Breast epithelium (tissue), 4 donors: ENCODE measurements around the gene SPARC. TPM values are rescaled to one million over a fixed set of nuclear protein-coding genes. Genes with fewer than 3 reads are reported as not detected.

ENCODE experiments used
- DNase-seq, 2 donors: peaks; one replicate each; pipeline ENCODE4 v3.0.0-alpha.2; 2019; ENCODE audit warnings: low spot score in 2 of 2
- H3K27ac ChIP-seq, 2 donors: fragments of 200-600 bp; sonication (generic) in 1 of 2; one replicate each; pipeline ENCODE4 v1.5.1; 2016 to 2019; ENCODE audit warnings: mild to moderate bottlenecking in 1 of 2
- H3K27me3 ChIP-seq, 2 donors: fragments of 200-600 bp; sonication (generic) in 1 of 2; one replicate each; pipeline versions ENCODE4 v1.5.1 to v1.6.0; 2017 to 2019; ENCODE audit warnings: control low read depth in 1 of 2, mild to moderate bottlenecking in 1 of 2
- H3K36me3 ChIP-seq: fragments of 200-600 bp; one replicate; pipeline ENCODE4 v1.5.1; 2019
- H3K4me1 ChIP-seq, 2 donors: fragments of 200-600 bp; sonication (generic); one replicate each; pipeline ENCODE4 v1.5.1; 2016 to 2019; ENCODE audit warnings: control low read depth in 1 of 2
- H3K4me3 ChIP-seq, 3 donors: fragments of 200-600 bp; sonication (generic); 1 replicate in 2 of 3; 2 replicates in 1 of 3; pipeline ENCODE4 v1.5.1; 2016 to 2019; ENCODE audit warnings: mild to moderate bottlenecking in 3 of 3, moderate library complexity in 2 of 3
- H3K9me3 ChIP-seq, 2 donors: fragments of 200-600 bp; sonication (generic) in 1 of 2; one replicate each; pipeline ENCODE4 v1.5.1; 2016 to 2019; ENCODE audit warnings: control low read depth in 1 of 2
- POLR2A ChIP-seq: fragments of 450-650 bp; IDR thresholded peaks from one replicate; pipeline ENCODE4 v1.6.1; 2016; ENCODE audit warnings: antibody characterized with exemption, mild to moderate bottlenecking, moderate library complexity
- POLR2AphosphoS5 ChIP-seq, 3 donors: sonication (generic); formaldehyde crosslinking; IDR thresholded peaks; one replicate each; pipeline ENCODE4 v1.6.1; 2017; ENCODE audit warnings: antibody characterized with exemption in 3 of 3
- intact Hi-C: fragments of 100-400 bp; cut with DNase I; formaldehyde crosslinking; loops from one replicate; pipeline ENCODE4 v1.15.1; 2023; ENCODE audit warnings: low total_unique reads
- total RNA-seq, 3 donors: library from RNA; depleted of rRNA; stranded (reverse); fragments of >200 nt; gene quantifications; one replicate each; pipeline ENCODE4 v1.1.0, GENCODE V29; 2016
- TF ChIP-seq, protein P1 (sequence below), 3 donors: fragments of 450-650 bp; IDR thresholded peaks; one replicate each; pipeline ENCODE4 v1.5.1; 2016 to 2017; ENCODE audit warnings: antibody characterized with exemption in 3 of 3, mild to moderate bottlenecking in 3 of 3, moderate library complexity in 3 of 3

The SPARC gene
- total RNA-seq, 3 donors from 2014 or later, result 220 to 2,507 (median 295) TPM

DNA sequence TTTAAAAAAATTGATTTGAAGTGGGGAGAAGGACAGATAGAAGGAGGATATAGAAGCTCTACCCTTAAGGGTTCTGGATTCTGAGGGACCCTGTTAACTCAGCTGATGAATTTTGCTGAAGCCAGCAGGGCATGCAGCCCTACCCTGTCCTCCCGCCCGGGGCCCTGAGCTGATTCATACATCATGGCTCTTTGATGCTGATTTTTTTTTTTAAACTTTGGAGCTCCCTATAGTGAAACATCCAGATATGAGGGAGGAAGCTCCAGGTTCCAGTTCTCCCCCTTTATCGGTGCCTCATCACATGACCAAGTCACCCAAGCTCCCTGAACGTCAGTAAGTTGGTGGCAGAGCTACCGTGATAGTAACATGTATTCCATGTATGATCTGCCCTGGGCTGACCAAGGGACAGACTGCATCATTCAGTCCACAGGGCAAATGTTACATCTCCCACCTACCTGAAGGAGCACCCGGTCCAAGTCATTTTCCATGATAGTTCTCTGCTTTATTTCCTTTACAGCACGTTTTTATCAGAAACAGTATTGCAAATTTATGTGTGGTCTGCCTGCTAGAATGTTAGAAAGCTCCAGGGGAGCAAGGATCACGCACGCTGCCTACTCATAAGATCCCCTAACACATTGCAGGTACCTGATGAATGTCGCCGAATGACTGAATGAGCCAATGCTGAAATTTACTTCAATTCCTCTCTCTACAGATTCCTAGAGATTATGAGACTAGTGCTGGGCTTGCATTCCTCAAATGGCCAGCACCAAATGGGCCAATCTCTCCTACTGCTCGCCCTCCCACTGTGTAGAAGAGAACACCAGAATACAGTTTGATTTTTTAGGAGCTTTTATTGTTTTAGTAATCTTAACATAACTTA, 25.9 kb downstream of the SPARC start:
- intact Hi-C loops, result loop anchor here (5.0 kb wide), 1 partner anchor 81 kb away; no protein-coding TSS in a partner anchor
- no peaks in the 10 kb centered on the region for H3K36me3 ChIP-seq
- H3K4me1 ChIP-seq, result peaks cover 3 to 8% of the 10 kb centered on the region in 2 donors
- H3K4me3 ChIP-seq, result no peak overlapping the region
- H3K27ac ChIP-seq, result peak overlapping the region in 1 of 2 donors; percentile 70
- no peaks in the 10 kb centered on the region for H3K27me3 ChIP-seq
- no peaks in the 10 kb centered on the region for H3K9me3 ChIP-seq
- TF ChIP-seq, protein P1, sequence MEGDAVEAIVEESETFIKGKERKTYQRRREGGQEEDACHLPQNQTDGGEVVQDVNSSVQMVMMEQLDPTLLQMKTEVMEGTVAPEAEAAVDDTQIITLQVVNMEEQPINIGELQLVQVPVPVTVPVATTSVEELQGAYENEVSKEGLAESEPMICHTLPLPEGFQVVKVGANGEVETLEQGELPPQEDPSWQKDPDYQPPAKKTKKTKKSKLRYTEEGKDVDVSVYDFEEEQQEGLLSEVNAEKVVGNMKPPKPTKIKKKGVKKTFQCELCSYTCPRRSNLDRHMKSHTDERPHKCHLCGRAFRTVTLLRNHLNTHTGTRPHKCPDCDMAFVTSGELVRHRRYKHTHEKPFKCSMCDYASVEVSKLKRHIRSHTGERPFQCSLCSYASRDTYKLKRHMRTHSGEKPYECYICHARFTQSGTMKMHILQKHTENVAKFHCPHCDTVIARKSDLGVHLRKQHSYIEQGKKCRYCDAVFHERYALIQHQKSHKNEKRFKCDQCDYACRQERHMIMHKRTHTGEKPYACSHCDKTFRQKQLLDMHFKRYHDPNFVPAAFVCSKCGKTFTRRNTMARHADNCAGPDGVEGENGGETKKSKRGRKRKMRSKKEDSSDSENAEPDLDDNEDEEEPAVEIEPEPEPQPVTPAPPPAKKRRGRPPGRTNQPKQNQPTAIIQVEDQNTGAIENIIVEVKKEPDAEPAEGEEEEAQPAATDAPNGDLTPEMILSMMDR (IDR thresholded peaks at IDR 0.05), result no peak
- no peak for TF ChIP-seq POLR2AphosphoS5 (IDR thresholded peaks at IDR 0.05)
- TF ChIP-seq POLR2A, result no peak
- DNase-seq, result no peak

DNA sequence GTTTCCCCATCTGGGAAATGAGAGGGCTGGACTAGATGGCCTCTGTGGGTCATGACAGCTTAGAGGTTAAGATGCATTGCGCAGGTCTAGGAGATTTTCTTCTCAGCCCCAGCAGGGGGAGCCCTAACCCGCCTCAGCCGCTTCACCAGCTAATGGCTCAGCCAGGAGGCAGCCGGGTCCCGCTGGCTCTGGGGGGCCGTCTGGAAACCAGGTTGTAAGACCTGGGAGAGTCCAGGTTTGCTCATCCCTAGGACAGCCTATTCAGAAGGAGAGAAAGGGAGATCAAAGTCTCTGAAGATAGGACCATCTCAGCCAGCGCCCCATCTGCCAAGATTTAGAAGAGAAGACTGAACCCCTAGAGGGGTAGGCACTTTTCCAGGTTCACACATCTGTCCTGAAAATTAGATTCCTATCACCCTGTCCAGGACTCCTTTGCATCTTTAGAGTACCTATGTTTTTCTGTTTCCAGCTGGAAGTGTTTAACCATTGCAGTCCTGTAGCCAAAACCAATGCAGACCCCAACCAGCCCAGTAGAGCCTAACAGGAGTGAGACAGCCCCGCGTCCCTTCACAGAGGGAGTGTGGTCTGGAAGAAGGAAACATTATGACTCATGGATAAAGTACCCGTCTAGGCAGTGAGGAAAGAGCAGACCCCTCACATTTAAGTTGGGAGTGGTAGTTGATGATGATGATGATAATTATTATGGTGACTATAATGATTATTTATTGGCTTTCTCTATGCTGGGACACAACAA, 27.5 kb downstream of the SPARC start:
- intact Hi-C loops, result loop anchor here (5.0 kb wide), 1 partner anchor 212 kb away; the partner anchor contains the start of gene SLC36A1
- peak; percentile 55 to 84 for DNase-seq
- Histone ChIP-seq H3K4me1 (peaks cover 0 to 8% of the 10 kb centered on the region in 2 donors), H3K4me3 (no peak overlapping the region), H3K27ac (peak overlapping the region; percentile 25 to 53), H3K27me3 (no peaks in the 10 kb centered on the region), H3K36me3 (no peaks in the 10 kb centered on the region), H3K9me3 (no peaks in the 10 kb centered on the region)
- TF ChIP-seq, protein P1 (IDR thresholded peaks at IDR 0.05), result peak; percentile 77 to 91 (median 88)
- TF ChIP-seq POLR2A (no peak), POLR2AphosphoS5 (IDR thresholded peaks at IDR 0.05) (peak in 2 of 3 donors; percentile 28 to 50)

DNA sequence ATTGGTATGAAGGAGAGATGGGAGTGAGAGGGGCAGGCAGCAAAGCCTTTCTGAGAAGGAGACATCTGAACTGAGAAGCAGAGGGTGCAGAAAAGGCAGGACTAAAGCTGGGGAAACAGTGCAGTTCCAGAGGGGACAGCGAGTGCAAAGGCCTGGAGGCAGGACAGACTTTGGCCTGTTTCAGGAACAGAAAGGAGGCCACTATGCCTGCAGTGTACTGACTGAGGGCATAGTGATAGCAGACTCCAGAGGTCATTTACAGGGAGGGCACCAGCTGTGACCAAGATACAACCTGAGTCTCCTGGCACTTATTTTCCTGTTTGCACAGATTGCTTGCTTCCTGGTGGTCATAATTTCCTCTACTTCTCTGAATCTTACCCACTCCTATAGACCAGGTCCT, 29.6 kb downstream of the SPARC start:
- no peaks in the 10 kb centered on the region for H3K36me3 ChIP-seq
- no peaks in the 10 kb centered on the region for H3K4me1 ChIP-seq
- no peak overlapping the region for H3K4me3 ChIP-seq
- H3K27me3 ChIP-seq, result no peaks in the 10 kb centered on the region
- no peak for TF ChIP-seq POLR2A
- no peak for TF ChIP-seq POLR2AphosphoS5 (IDR thresholded peaks at IDR 0.05)
- TF ChIP-seq, protein P1 (IDR thresholded peaks at IDR 0.05), result no peak
- H3K27ac ChIP-seq, result no peak overlapping the region
- no peak for DNase-seq
- intact Hi-C loops, result loop anchor here (5.0 kb wide), 1 partner anchor 210 kb away; the partner anchor contains the start of gene SLC36A1
- no peaks in the 10 kb centered on the region for H3K9me3 ChIP-seq

DNA sequence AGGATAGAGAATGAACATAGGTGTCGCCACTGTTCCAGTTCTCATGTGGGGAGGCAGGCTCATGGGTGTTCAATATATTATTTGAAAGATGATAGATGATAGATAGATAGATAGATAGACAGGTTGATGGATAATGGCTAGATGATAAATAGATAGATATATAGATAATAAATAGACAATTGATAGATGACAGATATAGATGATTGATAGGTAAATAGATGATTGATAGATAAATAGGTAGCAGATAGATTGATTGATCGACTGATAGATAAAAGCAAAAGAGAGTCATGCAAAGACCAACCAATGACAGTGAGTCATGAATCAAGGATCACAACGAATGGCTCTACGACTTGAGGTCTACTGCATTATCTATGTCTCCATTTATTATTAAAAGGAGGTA, 30.4 kb downstream of the SPARC start:
- Histone ChIP-seq H3K4me3 (no peak overlapping the region), H3K27ac (no peak overlapping the region), H3K4me1 (no peaks in the 10 kb centered on the region), H3K9me3 (no peaks in the 10 kb centered on the region), H3K27me3 (no peaks in the 10 kb centered on the region), H3K36me3 (no peaks in the 10 kb centered on the region)
- TF ChIP-seq POLR2A (no peak), POLR2AphosphoS5 (IDR thresholded peaks at IDR 0.05) (no peak)
- TF ChIP-seq, protein P1 (IDR thresholded peaks at IDR 0.05), result no peak
- intact Hi-C loops, result loop anchor here (5.0 kb wide), 1 partner anchor 209 kb away; the partner anchor contains the start of gene SLC36A1
- no peak for DNase-seq
